UCSD-AML1 (cell line): ENCODE results near the gene MROH8.
"Not testable (repeated sequence)": the region's sequence is repeated elsewhere in the genome, so short reads cannot be mapped to it uniquely, and the experiment has no call there.

ENCODE experiments used
- DNase-seq: peaks from one replicate; lab custom pipeline; 2025; ENCODE audit not compliant: unreplicated experiment; lab: John Stamatoyannopoulos, UW

Gene MROH8

GRCh38 chr20:37095599-37096414, 83.5 kb downstream of the MROH8 start, which contains the start of gene RBL1:
Gene RBL1, minus strand, starts transcription at chr20:37095997. Its CDS starts 69 bp downstream, at chr20:37095928.
- DNase-seq, result peak; percentile 85

GRCh38 chr20:37095108-37095598, 84.2 kb downstream of the MROH8 start:
- peak; percentile 43 for DNase-seq

GRCh38 chr20:37090407-37090806, 88.9 kb downstream of the MROH8 start:
- no peak for DNase-seq

DNA sequence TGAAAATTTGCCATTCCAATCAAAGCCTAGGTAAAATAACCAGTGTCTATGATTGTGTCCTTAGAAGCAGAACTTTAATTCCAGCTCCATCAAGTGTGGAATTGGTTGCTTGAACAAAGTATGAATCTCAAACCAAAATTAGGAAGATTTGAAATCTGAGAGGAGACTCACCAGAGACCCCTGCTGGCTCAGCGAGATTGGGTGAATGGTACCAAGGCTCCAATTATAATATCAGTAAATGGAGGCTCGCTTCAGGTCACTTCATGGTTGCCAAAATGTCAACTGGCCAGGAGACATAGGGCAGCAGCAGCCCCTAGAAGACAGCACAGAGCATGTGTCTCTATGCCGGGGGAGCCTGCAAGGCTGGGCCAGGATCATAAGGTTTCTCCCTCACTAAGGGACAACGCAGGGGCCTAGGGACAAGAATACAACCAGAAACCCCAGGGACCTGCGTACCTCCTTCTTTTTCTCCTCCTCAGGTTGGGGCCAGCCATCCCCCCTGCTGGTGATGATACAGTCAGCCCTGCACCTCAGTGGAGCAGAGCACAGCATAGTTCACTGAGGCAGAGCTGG, 97.5 kb downstream of the MROH8 start:
- peak; percentile 17 for DNase-seq

GRCh38 chr20:37077009-37077408, 102.3 kb downstream of the MROH8 start:
- no peak for DNase-seq

DNA sequence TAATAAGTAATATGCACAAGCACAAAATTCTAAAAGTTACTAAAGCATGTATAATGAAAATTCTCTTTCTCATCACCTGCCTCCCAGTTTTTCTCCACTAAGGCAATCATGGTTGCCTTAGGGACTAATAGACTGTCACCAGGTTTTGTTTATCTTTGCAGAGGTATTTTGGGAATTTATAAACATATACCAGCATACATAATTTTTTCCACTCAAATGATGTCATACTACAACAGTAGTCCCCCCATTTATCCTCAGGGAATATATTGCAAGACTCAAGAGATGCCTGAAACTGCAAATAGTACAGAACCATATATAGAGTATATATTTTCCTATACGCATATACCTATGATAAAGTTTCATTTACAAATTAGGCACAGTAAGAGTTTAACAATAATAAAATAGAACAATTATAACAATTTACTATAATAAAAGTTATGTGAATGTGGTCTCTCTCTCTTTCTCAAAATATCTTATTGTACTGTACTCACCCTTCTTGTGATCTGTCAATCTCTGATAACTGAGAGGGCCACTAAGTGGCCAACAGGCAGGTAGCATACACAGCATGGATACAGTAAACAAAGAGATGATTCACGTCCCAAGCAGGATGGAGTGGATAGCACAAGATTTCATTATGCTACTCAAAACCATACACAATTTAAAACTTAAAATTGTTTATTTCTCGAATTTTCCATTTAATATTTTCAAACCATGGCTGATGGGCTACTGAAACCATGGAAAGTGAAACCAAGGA, 103.2 kb downstream of the MROH8 start:
- DNase-seq, result no peak

- no peak for DNase-seq
These were observed 106.8 kb downstream of the MROH8 start for GRCh38 chr20:37072293-37073196.

DNA sequence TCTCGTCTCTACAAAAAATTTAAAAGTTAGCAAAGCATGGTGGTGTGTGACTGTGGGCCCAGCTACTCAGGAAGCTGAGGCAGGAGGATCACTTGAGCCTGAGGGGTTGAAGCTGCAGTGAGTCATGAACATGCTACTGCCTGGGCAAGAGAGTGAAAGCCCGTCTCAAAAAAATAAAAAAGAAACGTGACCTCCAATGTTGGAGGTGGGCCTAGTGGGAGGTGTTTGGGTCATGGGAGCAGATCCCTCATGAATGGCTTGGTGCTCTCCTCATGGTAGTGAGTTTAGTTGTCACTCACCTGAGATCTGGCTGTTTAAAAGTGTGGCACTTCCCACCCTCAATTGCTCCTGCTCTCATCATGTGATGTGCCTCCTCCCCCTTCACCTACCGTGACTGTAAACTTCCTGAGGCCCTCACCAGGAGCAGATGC, 107.9 kb downstream of the MROH8 start:
- DNase-seq, result no peak

GRCh38 chr20:37069563-37069962, 109.8 kb downstream of the MROH8 start:
- not testable (repeated sequence) for DNase-seq

- no peak for DNase-seq
These were observed 113.2 kb downstream of the MROH8 start for GRCh38 chr20:37066168-37066567.

DNA sequence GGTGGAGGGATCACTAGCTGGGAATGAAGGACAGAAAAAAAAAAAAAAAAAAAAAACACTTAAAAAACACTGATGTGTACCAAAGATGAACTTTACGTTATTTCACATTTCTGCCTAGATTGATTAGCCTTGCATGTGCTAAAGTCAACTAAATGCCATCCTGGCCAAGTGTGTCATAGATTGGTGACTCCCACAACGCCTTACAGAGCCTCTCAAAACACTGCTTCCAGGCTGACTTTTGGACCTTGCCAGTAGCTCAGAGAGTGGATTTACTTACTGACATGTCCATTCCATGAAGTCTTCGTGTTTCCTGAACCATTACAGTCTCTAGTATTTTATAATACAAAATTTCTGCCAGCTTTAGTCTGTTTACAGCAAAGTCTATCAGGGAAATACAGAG, 124.1 kb downstream of the MROH8 start:
- DNase-seq, result no peak

DNA sequence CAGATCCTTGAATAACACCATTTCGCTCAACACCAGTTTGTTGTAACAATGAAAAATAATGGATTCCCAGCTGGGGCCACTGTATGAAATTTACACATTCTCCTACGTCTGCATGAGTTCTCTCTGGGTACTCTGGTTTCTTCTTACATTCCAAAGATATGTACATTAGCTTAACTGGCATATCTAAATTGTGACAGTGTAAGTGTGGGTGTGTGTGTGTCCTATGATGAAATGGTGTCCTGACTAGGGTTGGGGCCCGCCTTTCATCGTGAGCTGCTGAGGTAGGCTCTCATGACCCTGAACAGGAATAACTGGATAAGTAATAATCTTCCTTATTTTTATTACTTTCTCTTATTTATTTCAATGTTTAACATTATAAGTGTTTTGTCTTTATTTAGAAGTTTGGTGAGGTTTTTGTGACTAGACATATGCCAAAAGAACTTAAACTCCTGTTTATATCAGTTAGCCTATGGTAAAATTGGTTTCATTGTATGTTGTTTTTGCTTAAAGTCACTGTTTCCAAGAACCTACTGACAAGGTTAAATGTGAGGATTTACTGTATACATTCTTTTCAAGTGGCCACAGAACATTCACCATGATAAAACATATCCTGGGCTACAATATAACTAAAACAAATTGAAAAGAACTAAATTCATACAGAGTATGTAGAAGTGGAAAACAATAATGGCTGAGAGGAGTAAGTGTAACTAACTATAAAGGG, 126.0 kb downstream of the MROH8 start:
- no peak for DNase-seq
